ENCODE measurements around the gene TJAP1. TPM values are rescaled to one million over a fixed set of nuclear protein-coding genes. Genes with fewer than 3 reads are reported as not detected.
A peak's percentile ranks its signal among the peaks of the same experiment; 100 is the strongest.

The TJAP1 gene
- total RNA-seq, 2 experiments from 2014 or later, result 30.2 to 32.9 TPM

- Mint-ChIP-seq H3K36me3 (ENCODE audit: low read depth) (peaks cover 24% of the 10 kb centered on the region), H3K4me3 (no peak overlapping the region), H3K27me3 (no peaks in the 10 kb centered on the region), H3K27ac (no peak overlapping the region), H3K4me1 (ENCODE audit: low read depth) (no peaks in the 10 kb centered on the region), H3K9me3 (no peaks in the 10 kb centered on the region)
- ChIA-PET POLR2A (interaction anchor here (0.6 to 1.5 kb wide), 3 partner anchors 11 to 290 kb away, joined by 3 to 5 read pairs (median 4); partner anchors contain the start of gene TJAP1), CTCF (interaction anchor here (0.7 to 1.2 kb wide), 2 partner anchors 20 to 45 kb away, joined by 3 read pairs; partner anchors contain the start of gene DLK2)
- TF ChIP-seq CTCF (IDR thresholded peaks at IDR 0.05), result no peak
- intact Hi-C loops (cut with micrococcal nuclease), result no loop called here
- ATAC-seq, result no peak
- no peak for DNase-seq
These were observed 23.6 kb downstream of the TJAP1 start for GRCh38 chr6:43500921-43501320.

- no peak overlapping the region for H3K27ac Mint-ChIP-seq
- intact Hi-C loops (cut with micrococcal nuclease), result no loop called here
- no peaks in the 10 kb centered on the region for H3K4me1 Mint-ChIP-seq (ENCODE audit: low read depth)
- no peaks in the 10 kb centered on the region for H3K9me3 Mint-ChIP-seq
- ChIA-PET CTCF (interaction anchor here (0.7 kb wide), 2 partner anchors 74 to 94 kb away, joined by 3 to 4 read pairs; no protein-coding TSS in a partner anchor), POLR2A (interaction anchor here (1.0 to 1.7 kb wide), 3 partner anchors 9 to 43 kb away, joined by 3 to 5 read pairs (median 3); no protein-coding TSS in a partner anchor)
- ATAC-seq (no peak), DNase-seq (no peak)
- no peak overlapping the region for H3K4me3 Mint-ChIP-seq
- TF ChIP-seq CTCF (IDR thresholded peaks at IDR 0.05), result no peak
- peaks cover 2% of the 10 kb centered on the region for H3K27me3 Mint-ChIP-seq
- H3K36me3 Mint-ChIP-seq (ENCODE audit: low read depth), result peaks cover 24% of the 10 kb centered on the region
These were observed 25.3 kb downstream of the TJAP1 start for GRCh38 chr6:43502666-43503065.

- DNase-seq, result no peak
- no peak overlapping the region for H3K4me3 Mint-ChIP-seq
- no peak for ATAC-seq
- TF ChIP-seq CTCF (IDR thresholded peaks at IDR 0.05), result no peak
- intact Hi-C loops (cut with micrococcal nuclease), result no loop called here
- H3K36me3 Mint-ChIP-seq (ENCODE audit: low read depth), result peaks cover 24% of the 10 kb centered on the region
- ChIA-PET CTCF (interaction anchor here (4.9 kb wide), 1 partner anchor 48 kb away, joined by 60 read pairs; the partner anchor contains the start of gene DLK2), POLR2A (interaction anchor here (0.6 to 1.7 kb wide), 4 partner anchors 9 to 297 kb away, joined by 3 to 5 read pairs (median 3); no protein-coding TSS in a partner anchor)
- no peaks in the 10 kb centered on the region for H3K9me3 Mint-ChIP-seq
- peaks cover 9% of the 10 kb centered on the region for H3K27me3 Mint-ChIP-seq
- H3K4me1 Mint-ChIP-seq (ENCODE audit: low read depth), result no peaks in the 10 kb centered on the region
- H3K27ac Mint-ChIP-seq, result peak overlapping the region; percentile 13
These were observed 26.1 kb downstream of the TJAP1 start for GRCh38 chr6:43503443-43503842.

- ChIA-PET POLR2A (interaction anchor here (0.6 to 6.1 kb wide), 3 partner anchors 14 to 48 kb away, joined by 3 to 77 read pairs (median 3); partner anchors contain the start of genes POLR1C and YIPF3), CTCF (interaction anchor here (1.1 to 4.9 kb wide), 15 partner anchors 11 to 281 kb away, joined by 3 to 78 read pairs (median 8); partner anchors contain the start of genes CRIP3, DLK2, POLR1C and YIPF3)
- ATAC-seq, result no peak
- H3K36me3 Mint-ChIP-seq (ENCODE audit: low read depth), result peaks cover 24% of the 10 kb centered on the region
- H3K4me3 Mint-ChIP-seq, result no peak overlapping the region
- H3K4me1 Mint-ChIP-seq (ENCODE audit: low read depth), result peaks cover 6% of the 10 kb centered on the region
- H3K27me3 Mint-ChIP-seq, result peaks cover 18% of the 10 kb centered on the region
- no peak overlapping the region for H3K27ac Mint-ChIP-seq
- DNase-seq, result no peak
- intact Hi-C loops (cut with micrococcal nuclease), result loop anchor here (5.0 kb wide), 2 partner anchors 48 to 238 kb away; partner anchors contain the start of gene DLK2
- no peaks in the 10 kb centered on the region for H3K9me3 Mint-ChIP-seq
- no peak for TF ChIP-seq CTCF (IDR thresholded peaks at IDR 0.05)
These were observed 27.6 kb downstream of the TJAP1 start for GRCh38 chr6:43504756-43505593.
